ENCODE measurements around the gene PTTG1IP. TPM values are rescaled to one million over a fixed set of nuclear protein-coding genes. Genes with fewer than 3 reads are reported as not detected.
"Not testable (repeated sequence)": the region's sequence is repeated elsewhere in the genome, so short reads cannot be mapped to it uniquely, and the experiment has no call there.

The PTTG1IP gene
- total and polyA plus RNA-seq, 2 donors (not counting 1 experiment from before 2014, with no cell fraction given) = 229 to 240 TPM

DNA sequence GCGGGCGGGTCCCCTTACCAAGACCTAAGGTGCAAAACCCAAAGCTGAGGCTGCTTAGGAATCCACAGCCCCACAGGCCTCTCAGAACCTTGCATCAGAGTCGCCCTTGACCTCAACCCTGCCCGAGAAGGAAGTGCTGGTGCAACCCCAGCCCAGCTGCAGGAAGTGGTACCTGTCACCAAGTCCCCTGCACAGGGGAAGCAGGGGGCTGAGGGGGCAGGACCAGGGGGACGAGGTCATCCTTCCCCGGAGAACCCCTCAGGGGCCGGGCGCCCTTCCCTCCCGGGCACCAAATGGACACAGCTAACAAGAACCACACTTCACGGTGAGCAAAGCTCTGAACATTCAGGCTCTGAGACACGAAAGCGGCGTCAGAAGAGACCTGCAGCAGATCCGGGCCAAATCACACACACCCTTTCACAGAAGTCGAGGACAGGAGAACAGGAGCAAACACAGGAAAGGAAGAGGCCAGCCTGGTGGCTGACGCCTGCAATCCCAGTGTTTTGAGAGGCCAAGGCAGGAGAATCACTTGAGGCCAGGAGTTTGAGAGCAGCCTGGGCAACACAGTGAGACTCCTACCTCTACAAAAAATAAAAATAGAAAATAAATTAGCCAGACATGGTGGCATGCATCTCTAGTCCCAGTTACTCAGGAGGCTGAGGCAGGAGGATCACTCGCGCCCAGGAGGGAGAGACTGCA is 40.8 kb upstream of the PTTG1IP start:
- Histone ChIP-seq H4K20me1 (ENCODE audit: control insufficient read depth, extremely low read depth, insufficient read depth, low read length) (no peaks in the 10 kb centered on the region), H3K27ac (ENCODE audit: insufficient read depth, low read length) (no peak overlapping the region), H3K4me2 (ENCODE audit: extremely low read depth, insufficient read depth, low read length) (no peak overlapping the region), H3K36me3 (ENCODE audit: control insufficient read depth, insufficient read depth, low read length) (no peaks in the 10 kb centered on the region), H3K9me3 (ENCODE audit: control insufficient read depth, insufficient read depth, low read depth, low read length) (no peaks in the 10 kb centered on the region), H3K4me1 (ENCODE audit: control insufficient read depth, extremely low read depth, insufficient read depth, low read length) (no peaks in the 10 kb centered on the region), H3K9ac (ENCODE audit: insufficient read depth, low read length) (no peak overlapping the region), H2AFZ (ENCODE audit: low read length) (no peak overlapping the region), H3K79me2 (ENCODE audit: control insufficient read depth, insufficient read depth, low read length) (no peaks in the 10 kb centered on the region), H3K27me3 (ENCODE audit: control insufficient read depth, insufficient read depth, low read length) (peaks cover 5% of the 10 kb centered on the region), H3K4me3 (replicated peaks in 1 of 4; ENCODE audit: control extremely low read depth in 1 of 4, insufficient read depth in 1 of 4, low read depth in 3 of 4, low read length in 4 of 4) (no peak overlapping the region)
- DNase-seq (ENCODE audit: low read depth in 2 of 2) = no peak
- no peak for TF ChIP-seq EZH2 (IDR thresholded peaks at IDR 0.05; ENCODE audit: low read length, missing control alignments)
- TF ChIP-seq, protein P1, sequence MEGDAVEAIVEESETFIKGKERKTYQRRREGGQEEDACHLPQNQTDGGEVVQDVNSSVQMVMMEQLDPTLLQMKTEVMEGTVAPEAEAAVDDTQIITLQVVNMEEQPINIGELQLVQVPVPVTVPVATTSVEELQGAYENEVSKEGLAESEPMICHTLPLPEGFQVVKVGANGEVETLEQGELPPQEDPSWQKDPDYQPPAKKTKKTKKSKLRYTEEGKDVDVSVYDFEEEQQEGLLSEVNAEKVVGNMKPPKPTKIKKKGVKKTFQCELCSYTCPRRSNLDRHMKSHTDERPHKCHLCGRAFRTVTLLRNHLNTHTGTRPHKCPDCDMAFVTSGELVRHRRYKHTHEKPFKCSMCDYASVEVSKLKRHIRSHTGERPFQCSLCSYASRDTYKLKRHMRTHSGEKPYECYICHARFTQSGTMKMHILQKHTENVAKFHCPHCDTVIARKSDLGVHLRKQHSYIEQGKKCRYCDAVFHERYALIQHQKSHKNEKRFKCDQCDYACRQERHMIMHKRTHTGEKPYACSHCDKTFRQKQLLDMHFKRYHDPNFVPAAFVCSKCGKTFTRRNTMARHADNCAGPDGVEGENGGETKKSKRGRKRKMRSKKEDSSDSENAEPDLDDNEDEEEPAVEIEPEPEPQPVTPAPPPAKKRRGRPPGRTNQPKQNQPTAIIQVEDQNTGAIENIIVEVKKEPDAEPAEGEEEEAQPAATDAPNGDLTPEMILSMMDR (conservative IDR thresholded peaks at IDR 0.05 in 1 of 2, IDR thresholded peaks at IDR 0.05 in 1 of 2; ENCODE audit: low read depth in 1 of 2, low read length in 2 of 2) = no peak

DNA sequence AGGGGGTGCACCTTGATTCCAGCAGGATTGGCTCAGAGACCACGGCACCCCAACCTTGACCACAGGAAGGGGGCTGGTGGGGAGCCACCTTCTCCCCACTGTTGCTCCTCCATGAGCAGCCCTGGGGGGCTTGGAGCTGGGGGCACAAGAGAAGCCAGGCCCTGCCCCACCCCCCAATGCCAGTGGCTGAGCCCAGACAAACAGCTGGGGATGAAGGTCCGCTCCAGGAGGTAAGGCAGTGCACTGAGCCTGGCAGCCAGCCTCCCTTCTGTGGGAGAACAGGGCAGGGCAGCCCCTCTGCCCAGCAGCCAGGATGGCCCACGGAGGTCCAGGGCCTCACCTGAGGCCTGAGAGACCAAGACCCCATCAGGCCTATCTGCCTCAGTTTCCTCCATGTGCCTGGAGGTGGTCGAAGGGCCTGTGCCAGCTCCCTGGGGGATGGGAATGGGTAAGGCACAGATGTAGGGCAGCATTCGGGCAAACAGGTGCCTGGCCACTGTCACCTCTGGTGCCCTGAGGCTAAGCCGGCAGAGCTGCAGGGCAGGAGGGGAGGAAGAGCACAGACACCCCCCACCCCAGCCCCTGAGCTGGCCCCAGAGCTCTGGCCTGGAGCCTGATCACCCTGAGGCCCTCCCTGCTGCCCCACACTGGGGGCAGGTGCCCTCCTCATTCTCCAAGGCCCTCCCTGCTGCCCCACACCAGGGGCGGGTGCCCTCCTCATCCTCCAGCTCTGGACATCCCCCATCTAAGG is 40.1 kb upstream of the PTTG1IP start:
- Histone ChIP-seq H3K27ac (ENCODE audit: insufficient read depth, low read length) (no peak overlapping the region), H3K27me3 (ENCODE audit: control insufficient read depth, insufficient read depth, low read length) (peaks cover 12% of the 10 kb centered on the region), H3K36me3 (ENCODE audit: control insufficient read depth, insufficient read depth, low read length) (no peaks in the 10 kb centered on the region), H3K9me3 (ENCODE audit: control insufficient read depth, insufficient read depth, low read depth, low read length) (no peaks in the 10 kb centered on the region), H3K9ac (ENCODE audit: insufficient read depth, low read length) (no peak overlapping the region), H2AFZ (ENCODE audit: low read length) (no peak overlapping the region), H4K20me1 (ENCODE audit: control insufficient read depth, extremely low read depth, insufficient read depth, low read length) (no peaks in the 10 kb centered on the region), H3K4me2 (ENCODE audit: extremely low read depth, insufficient read depth, low read length) (no peak overlapping the region), H3K4me1 (ENCODE audit: control insufficient read depth, extremely low read depth, insufficient read depth, low read length) (no peaks in the 10 kb centered on the region), H3K79me2 (ENCODE audit: control insufficient read depth, insufficient read depth, low read length) (no peaks in the 10 kb centered on the region), H3K4me3 (replicated peaks in 1 of 4; ENCODE audit: control extremely low read depth in 1 of 4, insufficient read depth in 1 of 4, low read depth in 3 of 4, low read length in 4 of 4) (no peak overlapping the region)
- no peak for DNase-seq (ENCODE audit: low read depth in 2 of 2)
- TF ChIP-seq EZH2 (IDR thresholded peaks at IDR 0.05; ENCODE audit: low read length, missing control alignments) = no peak
- TF ChIP-seq, protein P1 (conservative IDR thresholded peaks at IDR 0.05 in 1 of 2, IDR thresholded peaks at IDR 0.05 in 1 of 2; ENCODE audit: low read depth in 1 of 2, low read length in 2 of 2) = no peak

DNA sequence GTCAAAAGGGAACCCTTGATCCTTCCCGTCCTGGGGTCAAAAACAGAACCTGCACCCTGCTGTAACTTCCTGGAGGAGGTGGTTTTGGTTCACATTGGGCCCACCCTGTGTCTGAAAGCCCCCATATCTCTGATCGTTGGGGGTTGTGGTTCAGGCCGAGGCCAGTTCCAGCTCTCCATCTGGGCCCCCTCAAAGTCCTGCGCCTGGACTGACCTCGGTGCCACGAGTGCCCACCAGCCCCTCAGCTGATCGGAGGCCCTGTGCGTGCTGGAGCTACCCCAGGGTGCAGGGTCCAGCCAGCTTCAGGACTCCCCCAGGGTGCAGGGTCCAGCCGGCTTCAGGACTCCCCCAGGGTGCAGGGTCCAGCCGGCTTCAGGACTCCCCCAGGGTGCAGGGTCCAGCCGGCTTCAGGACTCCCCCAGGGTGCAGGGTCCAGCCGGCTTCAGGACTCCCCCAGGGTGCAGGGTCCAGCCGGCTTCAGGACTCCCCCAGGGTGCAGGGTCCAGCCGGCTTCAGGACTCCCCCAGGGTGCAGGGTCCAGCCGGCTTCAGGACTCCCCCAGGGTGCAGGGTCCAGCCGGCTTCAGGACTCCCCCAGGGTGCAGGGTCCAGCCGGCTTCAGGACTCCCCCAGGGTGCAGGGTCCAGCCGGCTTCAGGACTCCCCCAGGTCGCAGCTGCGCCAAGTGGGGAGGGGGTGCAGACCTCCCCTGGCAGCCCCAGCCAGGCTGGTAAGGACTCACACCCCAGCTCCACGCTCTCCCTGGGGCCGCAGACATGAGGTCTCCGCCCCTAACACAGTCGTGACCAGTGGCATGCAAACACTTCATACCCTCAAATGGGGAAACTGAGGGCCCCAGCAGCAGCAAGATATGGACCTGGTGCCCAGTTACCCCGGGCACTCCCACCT is 39.3 kb upstream of the PTTG1IP start:
- not testable (repeated sequence) for H2AFZ ChIP-seq (ENCODE audit: low read length); H3K9me3 ChIP-seq (ENCODE audit: control insufficient read depth, insufficient read depth, low read depth, low read length); H3K4me1 ChIP-seq (ENCODE audit: control insufficient read depth, extremely low read depth, insufficient read depth, low read length); H4K20me1 ChIP-seq (ENCODE audit: control insufficient read depth, extremely low read depth, insufficient read depth, low read length); H3K4me2 ChIP-seq (ENCODE audit: extremely low read depth, insufficient read depth, low read length); H3K9ac ChIP-seq (ENCODE audit: insufficient read depth, low read length); H3K27ac ChIP-seq (ENCODE audit: insufficient read depth, low read length); DNase-seq (ENCODE audit: low read depth in 2 of 2); H3K79me2 ChIP-seq (ENCODE audit: control insufficient read depth, insufficient read depth, low read length); H3K36me3 ChIP-seq (ENCODE audit: control insufficient read depth, insufficient read depth, low read length); H3K4me3 ChIP-seq (replicated peaks in 1 of 4; ENCODE audit: control extremely low read depth in 1 of 4, insufficient read depth in 1 of 4, low read depth in 3 of 4, low read length in 4 of 4)
- H3K27me3 ChIP-seq (ENCODE audit: control insufficient read depth, insufficient read depth, low read length) = peaks cover 16% of the 10 kb centered on the region
